Activated T-cell treated with anti-CD3 and anti-CD28 coated beads, Interleukin-2, amount 50 U/mL, for 24 hours (primary cell): ENCODE data around the gene P2RX5.
A peak's percentile ranks its signal among the peaks of the same experiment; 100 is the strongest.
"Not testable (repeated sequence)": the region's sequence is repeated elsewhere in the genome, so short reads cannot be mapped to it uniquely, and the experiment has no call there.

Experiments
- DNase-seq: peaks from one replicate; pipeline ENCODE4 v3.0.0-alpha.2; 2020
- H3K27ac Mint-ChIP-seq: 2 replicates; pipeline ENCODE4 v1.8.0; 2020; ENCODE audit warnings: mild to moderate bottlenecking, mixed read lengths
- H3K27me3 Mint-ChIP-seq: 2 replicates; pipeline ENCODE4 v1.8.0; 2020; ENCODE audit warnings: mixed read lengths
- H3K36me3 Mint-ChIP-seq: 2 replicates; pipeline ENCODE4 v1.8.0; 2020; ENCODE audit warnings: low read depth, mixed read lengths
- H3K4me1 Mint-ChIP-seq: 2 replicates; pipeline ENCODE4 v1.8.0; 2020; ENCODE audit warnings: low read depth, mixed read lengths
- H3K4me3 Mint-ChIP-seq: 2 replicates; pipeline ENCODE4 v1.8.0; 2020; ENCODE audit warnings: mild to moderate bottlenecking, moderate library complexity, mixed read lengths
- H3K9me3 Mint-ChIP-seq: 2 replicates; pipeline ENCODE4 v1.8.0; 2020; ENCODE audit warnings: mixed read lengths

Gene P2RX5

GRCh38 chr17:3724378-3725077 is 28.6 kb upstream of the P2RX5 start:
- Mint-ChIP-seq H3K4me1 (peaks cover 54% of the 10 kb centered on the region), H3K27me3 (no peaks in the 10 kb centered on the region), H3K27ac (peak overlapping the region; percentile 96), H3K36me3 (peaks cover 89% of the 10 kb centered on the region), H3K9me3 (no peaks in the 10 kb centered on the region), H3K4me3 (peak overlapping the region; percentile 86)
- DNase-seq = no peak

GRCh38 chr17:3723556-3724377 is 27.8 kb upstream of the P2RX5 start, which contains the start of gene HASPIN:
Gene HASPIN, plus strand, starts transcription at chr17:3723903. Its CDS starts 33 bp downstream, at chr17:3723936.
- peaks cover 87% of the 10 kb centered on the region for H3K36me3 Mint-ChIP-seq
- H3K4me1 Mint-ChIP-seq = peaks cover 58% of the 10 kb centered on the region
- DNase-seq = peak; percentile 94
- no peaks in the 10 kb centered on the region for H3K9me3 Mint-ChIP-seq
- H3K27ac Mint-ChIP-seq = peak within 1 kb of the TSS; percentile 96
- H3K4me3 Mint-ChIP-seq = peak within 1 kb of the TSS; percentile 86
- H3K27me3 Mint-ChIP-seq = no peaks in the 10 kb centered on the region

- Mint-ChIP-seq H3K4me3 (peak overlapping the region; percentile 86), H3K4me1 (peaks cover 64% of the 10 kb centered on the region), H3K9me3 (no peaks in the 10 kb centered on the region), H3K27ac (peak overlapping the region; percentile 96), H3K36me3 (peaks cover 90% of the 10 kb centered on the region), H3K27me3 (no peaks in the 10 kb centered on the region)
- no peak for DNase-seq
These were observed 27.2 kb upstream of the P2RX5 start for GRCh38 chr17:3723188-3723555.

DNA sequence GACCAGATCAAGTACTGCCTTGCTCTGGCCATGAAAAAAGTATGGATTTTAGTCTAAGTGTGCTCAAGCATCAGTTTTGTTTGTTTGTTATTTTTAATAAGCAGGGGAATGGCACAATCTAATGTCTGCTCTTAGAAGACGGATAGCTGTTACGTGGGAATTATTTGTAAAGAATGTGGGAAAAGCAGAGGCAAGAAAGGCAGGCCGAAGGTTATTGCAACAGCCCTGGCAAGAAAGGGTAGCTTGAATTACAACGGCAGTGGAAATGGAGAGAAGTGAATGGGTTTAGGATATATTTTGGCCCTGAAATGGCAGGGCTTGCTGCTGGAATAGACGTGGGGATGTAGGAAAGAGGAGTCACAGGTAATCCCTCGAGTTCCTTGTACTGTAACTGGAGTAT is 26.8 kb upstream of the P2RX5 start:
- Mint-ChIP-seq H3K36me3 (peaks cover 90% of the 10 kb centered on the region), H3K27ac (peak overlapping the region; percentile 96), H3K27me3 (no peaks in the 10 kb centered on the region), H3K4me3 (peak overlapping the region; percentile 86), H3K4me1 (peaks cover 66% of the 10 kb centered on the region), H3K9me3 (no peaks in the 10 kb centered on the region)
- DNase-seq = no peak

DNA sequence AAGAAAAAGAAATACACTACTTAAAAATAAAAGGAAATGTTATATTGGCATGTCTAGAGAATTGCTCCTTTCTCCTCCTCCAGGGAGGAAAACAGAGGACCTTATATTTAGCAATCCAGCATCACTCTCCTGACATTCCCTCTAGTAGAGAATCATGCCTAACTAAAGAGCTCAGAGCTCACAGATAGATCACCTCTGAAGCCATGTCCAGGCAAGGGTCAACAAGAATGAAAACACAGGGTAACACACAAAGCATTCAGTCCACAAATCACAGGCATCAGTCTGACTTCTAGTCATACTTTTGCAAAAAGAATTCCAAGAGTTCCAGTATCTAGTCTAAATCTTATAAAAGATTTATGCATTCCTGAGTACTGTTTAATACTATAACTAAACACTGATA is 23.3 kb upstream of the P2RX5 start:
- Mint-ChIP-seq H3K27ac (peak overlapping the region; percentile 50), H3K9me3 (no peaks in the 10 kb centered on the region), H3K4me1 (peaks cover 53% of the 10 kb centered on the region), H3K4me3 (peak overlapping the region; percentile 18), H3K36me3 (peaks cover 92% of the 10 kb centered on the region), H3K27me3 (no peaks in the 10 kb centered on the region)
- DNase-seq = no peak

DNA sequence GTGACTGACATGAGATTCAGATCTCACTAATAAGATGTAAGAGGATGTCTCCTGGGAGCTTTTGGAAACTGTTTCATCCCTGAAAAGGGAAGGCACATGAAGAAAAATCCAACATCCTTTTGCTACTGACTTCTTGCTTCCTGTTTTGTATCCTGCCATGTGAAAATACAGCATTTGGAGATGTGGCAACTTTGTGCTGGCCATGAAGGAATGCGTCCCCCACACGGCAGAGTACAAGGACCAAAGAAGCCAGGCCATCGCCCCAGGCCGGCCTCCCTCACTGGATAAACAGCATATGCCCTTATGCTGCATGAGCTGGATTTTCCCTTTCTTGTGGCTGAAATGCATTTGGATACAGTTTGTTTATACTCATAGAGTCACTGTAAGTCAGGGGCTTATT is 22.2 kb upstream of the P2RX5 start:
- Mint-ChIP-seq H3K36me3 (peaks cover 89% of the 10 kb centered on the region), H3K9me3 (no peaks in the 10 kb centered on the region), H3K4me1 (peaks cover 56% of the 10 kb centered on the region), H3K4me3 (no peak overlapping the region), H3K27ac (no peak overlapping the region), H3K27me3 (no peaks in the 10 kb centered on the region)
- DNase-seq = no peak

GRCh38 chr17:3715296-3715695 is 19.3 kb upstream of the P2RX5 start:
- H3K4me3 Mint-ChIP-seq = no peak overlapping the region
- no peak for DNase-seq
- peaks cover 80% of the 10 kb centered on the region for H3K36me3 Mint-ChIP-seq
- H3K9me3 Mint-ChIP-seq = no peaks in the 10 kb centered on the region
- peaks cover 59% of the 10 kb centered on the region for H3K4me1 Mint-ChIP-seq
- H3K27me3 Mint-ChIP-seq = no peaks in the 10 kb centered on the region
- no peak overlapping the region for H3K27ac Mint-ChIP-seq

GRCh38 chr17:3712811-3713463 is 17.0 kb upstream of the P2RX5 start:
- H3K9me3 Mint-ChIP-seq = no peaks in the 10 kb centered on the region
- H3K4me3 Mint-ChIP-seq = peak overlapping the region; percentile 28
- peak; percentile 53 for DNase-seq
- peaks cover 60% of the 10 kb centered on the region for H3K36me3 Mint-ChIP-seq
- peaks cover 61% of the 10 kb centered on the region for H3K4me1 Mint-ChIP-seq
- no peaks in the 10 kb centered on the region for H3K27me3 Mint-ChIP-seq
- peak overlapping the region; percentile 73 for H3K27ac Mint-ChIP-seq

DNA sequence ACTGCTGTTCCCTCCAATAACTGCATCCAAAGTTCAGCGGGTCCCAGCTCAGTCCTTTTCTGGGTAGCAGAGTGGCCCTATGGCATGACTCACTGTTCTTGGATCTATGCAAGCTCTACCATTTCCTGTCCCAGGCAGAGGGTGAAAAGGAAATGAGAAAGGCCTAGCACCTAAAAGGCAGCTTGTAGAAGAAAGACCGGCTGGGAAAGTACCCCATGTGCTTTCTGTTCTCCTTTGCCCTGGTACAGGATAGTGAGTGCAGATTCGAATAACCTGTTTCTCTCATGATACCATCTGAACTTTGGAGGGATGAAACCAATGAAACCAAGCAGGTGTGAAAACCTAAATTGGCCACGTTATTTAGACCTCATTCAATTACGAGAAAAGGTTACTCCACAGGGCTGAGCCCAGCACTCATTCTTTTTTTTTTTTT is 15.0 kb upstream of the P2RX5 start:
- peaks cover 63% of the 10 kb centered on the region for H3K4me1 Mint-ChIP-seq
- H3K27ac Mint-ChIP-seq = peak overlapping the region; percentile 86
- peak overlapping the region; percentile 52 for H3K4me3 Mint-ChIP-seq
- no peaks in the 10 kb centered on the region for H3K27me3 Mint-ChIP-seq
- no peaks in the 10 kb centered on the region for H3K9me3 Mint-ChIP-seq
- DNase-seq = no peak
- peaks cover 40% of the 10 kb centered on the region for H3K36me3 Mint-ChIP-seq

DNA sequence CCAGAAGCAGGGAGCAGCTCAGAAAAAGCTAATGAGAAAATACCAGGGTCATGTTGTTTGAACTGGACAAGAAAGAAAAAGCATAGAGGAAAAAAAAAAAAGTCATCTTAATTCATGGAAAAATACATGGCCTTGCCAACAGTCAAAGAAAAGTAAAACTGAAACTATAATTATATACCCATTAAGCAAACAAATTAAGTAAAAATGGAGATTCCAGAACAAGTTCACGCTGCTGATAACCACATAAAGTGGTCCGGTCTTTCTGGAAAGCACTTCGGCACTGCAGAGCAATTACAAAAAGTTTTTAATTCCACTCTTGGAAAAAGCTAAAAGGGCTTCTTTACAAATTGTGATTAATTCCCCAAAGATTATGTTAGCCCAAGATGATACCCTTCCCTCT is 12.4 kb upstream of the P2RX5 start:
- peak overlapping the region; percentile 60 for H3K27ac Mint-ChIP-seq
- H3K27me3 Mint-ChIP-seq = no peaks in the 10 kb centered on the region
- H3K4me3 Mint-ChIP-seq = no peak overlapping the region
- peaks cover 19% of the 10 kb centered on the region for H3K36me3 Mint-ChIP-seq
- H3K9me3 Mint-ChIP-seq = no peaks in the 10 kb centered on the region
- DNase-seq = no peak
- H3K4me1 Mint-ChIP-seq = peaks cover 54% of the 10 kb centered on the region

- H3K27me3 Mint-ChIP-seq, H3K9me3 Mint-ChIP-seq, H3K4me3 Mint-ChIP-seq, H3K27ac Mint-ChIP-seq, DNase-seq: not testable (repeated sequence)
- H3K4me1 Mint-ChIP-seq = peaks cover 31% of the 10 kb centered on the region
- peaks cover 13% of the 10 kb centered on the region for H3K36me3 Mint-ChIP-seq
These were observed 9.7 kb upstream of the P2RX5 start for GRCh38 chr17:3705718-3705984.

DNA sequence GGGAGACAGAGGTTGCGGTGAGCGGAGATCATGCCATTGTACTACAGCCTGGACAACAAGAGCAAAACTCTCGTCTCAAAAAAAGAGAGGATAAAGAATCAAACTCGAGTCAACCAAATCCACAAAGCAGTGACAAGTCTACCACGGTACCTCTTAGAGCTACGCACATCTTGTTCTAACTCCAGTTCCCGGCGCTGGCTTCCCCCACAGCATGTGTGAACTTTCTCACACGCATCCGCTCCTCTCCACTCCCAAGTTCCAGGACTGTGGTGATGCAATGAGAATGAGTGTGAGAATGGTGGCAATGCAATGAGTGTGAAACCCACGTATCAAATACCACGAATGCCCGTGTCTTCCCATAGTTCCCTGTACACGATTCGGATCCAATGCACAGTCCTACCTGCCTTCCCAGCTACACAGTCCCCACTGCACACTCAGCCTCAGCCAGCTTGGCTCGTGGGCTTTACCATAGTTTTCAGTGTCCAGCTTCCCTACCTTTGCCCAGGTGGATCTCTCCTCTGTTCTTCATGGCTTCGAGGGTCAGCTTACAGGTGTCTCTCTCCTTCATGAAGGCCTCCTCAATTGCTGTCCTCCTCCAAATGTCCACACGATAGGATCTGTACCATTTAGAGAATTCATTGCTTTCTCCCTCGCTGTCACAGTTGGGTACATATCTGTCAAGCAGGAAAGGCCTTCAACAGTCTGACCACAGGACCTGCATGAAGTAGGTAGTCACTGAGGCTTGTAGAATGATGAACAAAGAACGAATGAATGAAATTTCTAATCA is 9.2 kb upstream of the P2RX5 start:
- Mint-ChIP-seq H3K27ac (no peak overlapping the region), H3K36me3 (peaks cover 13% of the 10 kb centered on the region), H3K4me1 (peaks cover 28% of the 10 kb centered on the region), H3K27me3 (no peaks in the 10 kb centered on the region), H3K4me3 (no peak overlapping the region), H3K9me3 (peaks cover 9% of the 10 kb centered on the region)
- DNase-seq = no peak

GRCh38 chr17:3702041-3702539 is 6.1 kb upstream of the P2RX5 start:
- not testable (repeated sequence) for H3K4me3 Mint-ChIP-seq, DNase-seq, H3K27ac Mint-ChIP-seq, H3K27me3 Mint-ChIP-seq, H3K4me1 Mint-ChIP-seq
- H3K36me3 Mint-ChIP-seq = peaks cover 13% of the 10 kb centered on the region
- peaks cover 13% of the 10 kb centered on the region for H3K9me3 Mint-ChIP-seq

DNA sequence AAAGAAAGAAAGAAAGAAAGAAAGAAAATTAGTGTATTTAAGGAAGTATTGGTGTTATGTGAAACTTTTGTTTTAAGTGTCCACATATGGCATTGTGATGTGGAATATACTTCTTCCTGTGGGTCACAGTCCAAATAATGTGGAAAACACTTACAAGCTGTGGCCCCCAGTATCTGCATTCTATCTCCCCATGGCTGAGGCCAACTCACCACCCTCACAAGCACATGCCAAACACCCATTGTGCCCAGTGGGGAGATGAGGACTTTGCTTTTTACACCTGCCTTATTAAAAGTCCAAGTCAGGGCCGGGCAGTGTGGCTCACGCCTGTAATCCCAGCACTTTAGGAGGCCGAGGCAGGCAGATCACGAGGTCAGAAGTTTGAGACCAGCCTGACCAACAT is 4.0 kb upstream of the P2RX5 start:
- DNase-seq = no peak
- Mint-ChIP-seq H3K4me1 (peaks cover 6% of the 10 kb centered on the region), H3K27ac (no peak overlapping the region), H3K9me3 (peaks cover 13% of the 10 kb centered on the region), H3K27me3 (no peaks in the 10 kb centered on the region), H3K4me3 (no peak overlapping the region), H3K36me3 (peaks cover 18% of the 10 kb centered on the region)
